TTC549 (cell line): ENCODE measurements around the gene OR4F6.

Source experiments
- FAIRE-seq: peaks from 2 replicates; lab custom pipeline; 2012; peaks lifted over from hg19 to GRCh38; lab: Jason Lieb, UNC

OR4F6 gene

DNA sequence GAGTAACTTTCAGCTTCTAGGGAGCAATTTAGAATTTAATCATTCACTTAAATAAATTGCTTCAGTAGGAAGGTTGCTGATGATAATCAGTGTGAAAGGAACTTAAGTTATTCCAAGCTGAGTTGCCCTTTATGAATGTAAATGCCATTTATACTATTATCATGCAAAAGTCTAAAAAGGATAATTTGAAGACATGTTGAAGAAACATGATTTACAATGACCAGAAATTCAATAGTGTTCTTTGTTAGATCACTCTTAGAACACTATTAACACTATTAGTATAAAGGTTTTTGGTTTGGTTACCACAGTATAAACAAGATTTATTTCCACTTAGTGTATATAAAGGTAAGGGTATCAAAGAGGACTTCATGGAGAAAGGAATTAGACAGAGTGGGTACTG lies 1.6 kb downstream of the OR4F6 start:
- no peak for FAIRE-seq

DNA sequence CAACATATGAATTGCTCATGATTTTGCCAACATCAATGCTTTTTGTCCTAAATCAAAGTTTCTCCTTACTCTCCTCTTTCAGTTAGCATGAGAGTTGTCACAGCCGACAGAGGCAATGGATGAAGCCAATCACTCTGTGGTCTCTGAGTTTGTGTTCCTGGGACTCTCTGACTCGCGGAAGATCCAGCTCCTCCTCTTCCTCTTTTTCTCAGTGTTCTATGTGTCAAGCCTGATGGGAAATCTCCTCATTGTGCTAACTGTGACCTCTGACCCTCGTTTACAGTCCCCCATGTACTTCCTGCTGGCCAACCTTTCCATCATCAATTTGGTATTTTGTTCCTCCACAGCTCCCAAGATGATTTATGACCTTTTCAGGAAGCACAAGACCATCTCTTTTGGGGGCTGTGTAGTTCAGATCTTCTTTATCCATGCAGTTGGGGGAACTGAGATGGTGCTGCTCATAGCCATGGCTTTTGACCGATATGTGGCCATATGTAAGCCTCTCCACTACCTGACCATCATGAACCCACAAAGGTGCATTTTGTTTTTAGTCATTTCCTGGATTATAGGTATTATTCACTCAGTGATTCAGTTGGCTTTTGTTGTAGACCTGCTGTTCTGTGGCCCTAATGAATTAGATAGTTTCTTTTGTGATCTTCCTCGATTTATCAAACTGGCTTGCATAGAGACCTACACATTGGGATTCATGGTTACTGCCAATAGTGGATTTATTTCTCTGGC lies 2.5 kb downstream of the OR4F6 start:
- FAIRE-seq = no peak

DNA sequence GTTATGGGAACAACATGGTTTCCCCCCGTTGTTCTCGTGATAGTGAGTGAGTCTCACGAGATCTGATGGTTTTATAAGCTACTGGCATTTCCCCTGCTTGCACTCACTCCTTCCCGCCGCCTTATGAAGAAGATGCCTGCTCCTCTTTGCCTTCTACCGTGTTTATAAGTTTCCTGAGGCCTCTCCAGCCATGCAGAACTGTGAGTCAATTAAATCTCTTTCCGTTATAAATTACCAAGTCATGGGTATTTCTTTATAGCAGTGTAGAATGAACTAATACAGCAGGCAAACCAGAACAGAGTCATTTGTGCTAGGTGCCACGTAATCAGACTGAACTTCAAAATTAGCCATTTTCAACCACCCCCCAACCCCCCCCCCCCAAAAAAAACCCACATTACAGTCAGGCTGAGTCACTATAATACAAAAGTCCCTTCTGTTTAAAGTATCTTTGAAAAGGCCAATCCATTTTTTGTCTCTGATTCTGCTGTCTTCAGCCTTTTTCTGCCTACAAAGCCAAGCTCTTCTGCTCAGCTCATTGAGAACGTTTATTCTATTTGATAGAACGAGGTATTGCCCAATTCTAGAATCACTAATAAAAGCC lies 4.1 kb downstream of the OR4F6 start:
- FAIRE-seq = no peak

DNA sequence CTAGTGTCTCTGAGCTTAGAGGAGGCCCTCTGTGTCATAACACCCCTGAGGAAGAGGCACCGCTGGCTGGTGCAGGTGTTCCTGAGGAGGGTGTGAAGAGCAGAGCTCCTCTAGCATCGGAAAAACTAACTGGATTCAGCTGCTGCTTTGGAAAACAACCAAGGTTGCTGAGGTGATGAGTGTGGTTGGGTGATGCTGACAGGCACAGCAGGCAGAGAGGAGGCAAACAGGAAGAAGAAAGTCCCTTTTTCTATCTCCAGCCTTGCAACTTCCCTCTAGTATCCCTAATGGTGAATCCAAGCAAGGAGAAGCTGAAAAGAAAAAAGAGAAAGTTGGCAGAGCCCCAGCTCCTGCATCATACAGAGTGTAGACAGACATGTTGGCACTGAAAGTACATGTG lies 4.9 kb downstream of the OR4F6 start:
- FAIRE-seq = no peak

DNA sequence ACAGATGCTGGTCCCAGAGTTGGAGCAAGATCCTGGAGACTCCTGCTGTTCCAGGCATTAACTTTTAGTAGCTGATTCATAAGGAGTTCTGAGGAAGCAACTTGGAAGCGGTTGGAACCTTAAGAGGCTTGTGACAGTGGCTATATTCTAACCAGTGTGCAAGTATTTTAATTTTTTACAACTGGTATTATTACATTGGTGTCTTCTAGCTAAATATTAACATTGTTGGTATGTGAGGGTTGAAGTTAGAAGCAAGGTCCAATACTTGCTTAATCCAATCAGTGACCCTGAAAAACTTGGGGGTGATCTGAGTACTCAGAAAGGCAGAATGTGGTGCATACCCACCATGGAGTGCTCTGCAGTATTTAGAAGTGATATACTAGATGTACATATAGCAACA lies 7.1 kb downstream of the OR4F6 start:
- no peak for FAIRE-seq

DNA sequence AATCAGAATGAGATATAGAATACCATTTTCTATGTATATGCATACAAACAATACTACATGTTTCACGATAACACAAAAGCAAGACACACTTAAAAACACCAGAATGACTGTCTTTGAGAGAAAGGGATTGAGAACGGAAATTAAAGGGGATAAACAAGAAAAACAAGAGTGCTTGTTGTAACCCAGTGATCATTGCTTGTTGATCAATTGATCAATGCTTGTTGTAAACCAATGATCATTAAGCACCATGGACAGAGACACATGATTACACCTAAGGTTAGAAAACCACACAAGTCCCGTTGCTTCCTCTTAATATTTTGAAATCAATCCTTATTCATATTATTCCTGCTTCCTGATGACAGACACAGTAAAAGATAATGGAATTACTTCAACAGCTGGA lies 7.6 kb downstream of the OR4F6 start:
- FAIRE-seq = no peak

DNA sequence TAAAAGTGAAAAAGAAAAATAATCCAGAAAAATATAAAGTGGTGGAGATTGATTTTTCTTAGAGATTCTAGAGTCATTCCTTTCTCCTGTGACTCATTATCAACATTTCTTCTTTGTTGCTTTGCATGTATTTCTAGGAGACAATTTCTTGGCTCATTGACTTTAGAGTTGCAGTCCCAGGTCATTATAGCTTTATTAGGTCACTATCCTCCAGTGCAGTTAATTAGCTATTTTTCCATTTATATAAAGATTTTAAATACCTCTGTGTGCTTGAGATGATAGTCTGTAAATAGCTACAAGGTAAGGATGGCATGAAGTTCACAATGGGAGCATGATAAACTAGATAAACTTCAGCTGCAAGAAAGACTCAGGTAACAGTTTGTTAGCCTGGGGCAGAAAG lies 8.6 kb downstream of the OR4F6 start, which contains the start of gene OR4F15:
TSS of gene OR4F15 (plus strand) at position 301 of the 400 bp plus-strand sequence. CDS start 5,985 bp downstream, outside the sequence.
- FAIRE-seq = no peak

DNA sequence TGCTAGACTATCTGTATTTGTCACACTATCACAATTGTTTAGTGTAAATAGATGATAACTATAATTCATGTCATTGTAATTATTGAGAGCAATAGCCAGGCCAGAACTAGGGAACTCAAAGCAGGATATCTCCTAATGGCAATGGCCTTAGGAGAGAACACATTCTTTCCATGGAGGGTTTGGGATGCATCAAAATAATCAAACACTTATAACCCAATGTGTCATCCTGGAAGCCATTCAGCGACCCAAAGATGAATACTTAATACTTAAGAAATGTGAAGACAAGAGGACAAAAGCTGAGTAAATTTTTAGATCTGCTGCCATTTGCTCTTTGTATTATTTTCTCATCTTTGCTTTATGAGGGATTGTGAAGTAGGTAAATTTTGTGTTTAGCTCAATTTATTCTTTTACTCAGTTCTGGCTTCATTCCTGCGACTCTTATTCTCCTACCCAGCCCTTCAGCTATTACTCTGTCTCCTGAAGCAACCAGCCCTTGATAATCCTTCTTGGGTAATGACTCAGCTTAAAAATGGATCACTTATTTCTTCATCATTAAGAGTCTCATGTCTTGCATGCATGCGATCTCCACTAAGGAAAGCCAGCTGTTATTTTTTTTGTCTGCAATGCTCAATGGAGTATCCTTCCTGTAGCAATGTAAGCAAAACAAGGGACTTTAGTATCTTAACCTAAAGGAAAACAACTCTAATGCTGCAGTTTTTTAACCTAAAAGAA lies 10.7 kb downstream of the OR4F6 start:
- FAIRE-seq = no peak

DNA sequence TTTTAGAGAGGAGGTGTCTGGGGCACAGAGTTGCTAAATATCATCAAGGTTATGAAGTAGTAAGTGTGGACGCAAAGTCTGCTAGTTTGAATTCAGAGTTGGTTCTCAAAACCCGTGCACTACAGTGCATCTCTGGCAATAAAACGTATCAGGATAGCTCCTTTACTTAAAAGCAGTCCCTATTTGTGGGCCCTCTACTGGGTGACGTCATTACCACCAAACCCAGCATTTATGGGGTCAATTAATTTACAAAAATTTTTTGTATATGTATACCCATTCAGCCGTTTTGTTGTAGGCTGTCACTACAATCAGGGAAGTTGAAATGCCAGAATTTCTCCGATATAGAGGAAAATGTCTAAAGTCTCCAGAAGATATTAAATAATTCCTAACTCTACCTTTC lies 17.5 kb downstream of the OR4F6 start:
- FAIRE-seq = no peak

DNA sequence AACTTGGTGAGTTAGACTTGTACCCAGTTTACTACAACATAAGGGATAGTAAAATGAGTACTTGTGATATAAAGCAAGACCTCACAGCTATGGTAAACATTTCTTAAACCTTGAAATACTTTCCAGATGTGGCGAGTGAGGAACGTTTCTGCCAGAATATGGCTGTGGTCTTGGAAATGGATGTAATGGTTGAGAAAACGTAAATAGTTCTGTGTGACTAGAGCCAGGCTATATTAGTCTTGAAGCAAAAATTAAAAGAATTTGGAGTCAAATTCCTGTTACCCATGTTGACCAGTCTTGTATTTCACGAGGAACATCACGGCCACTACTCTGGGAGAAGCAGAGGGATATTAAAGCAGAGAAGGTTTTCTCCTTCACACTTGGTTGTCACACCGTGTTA lies 23.9 kb downstream of the OR4F6 start:
- no peak for FAIRE-seq

DNA sequence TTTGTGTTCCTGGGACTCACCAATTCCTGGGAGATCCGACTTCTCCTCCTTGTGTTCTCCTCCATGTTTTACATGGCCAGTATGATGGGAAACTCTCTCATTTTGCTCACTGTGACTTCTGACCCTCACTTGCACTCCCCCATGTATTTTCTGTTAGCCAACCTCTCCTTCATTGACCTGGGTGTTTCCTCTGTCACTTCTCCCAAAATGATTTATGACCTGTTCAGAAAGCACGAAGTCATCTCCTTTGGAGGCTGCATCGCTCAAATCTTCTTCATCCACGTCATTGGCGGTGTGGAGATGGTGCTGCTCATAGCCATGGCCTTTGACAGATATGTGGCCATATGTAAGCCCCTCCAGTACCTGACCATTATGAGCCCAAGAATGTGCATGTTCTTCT lies 25.5 kb downstream of the OR4F6 start:
- FAIRE-seq = no peak

DNA sequence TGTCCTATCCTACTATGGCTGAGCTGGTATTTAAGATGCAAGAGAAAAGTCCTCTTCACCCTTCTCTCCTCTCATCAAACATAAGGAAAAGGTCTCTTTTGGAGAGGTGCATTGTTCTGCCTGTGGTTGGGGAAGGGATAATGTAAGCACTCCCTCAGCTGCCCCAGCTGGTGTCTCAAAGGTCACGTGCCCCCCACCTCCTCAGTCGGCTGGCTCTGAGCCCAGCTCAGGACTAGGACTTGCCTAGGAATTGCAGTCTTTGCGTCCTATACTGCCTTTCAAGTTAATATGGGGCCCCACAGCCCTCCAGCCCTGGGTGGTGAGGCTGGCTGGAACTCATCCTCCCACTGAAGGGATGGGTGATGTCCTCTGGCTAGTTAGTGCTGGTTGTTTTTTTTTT lies 38.3 kb downstream of the OR4F6 start:
- no peak for FAIRE-seq

DNA sequence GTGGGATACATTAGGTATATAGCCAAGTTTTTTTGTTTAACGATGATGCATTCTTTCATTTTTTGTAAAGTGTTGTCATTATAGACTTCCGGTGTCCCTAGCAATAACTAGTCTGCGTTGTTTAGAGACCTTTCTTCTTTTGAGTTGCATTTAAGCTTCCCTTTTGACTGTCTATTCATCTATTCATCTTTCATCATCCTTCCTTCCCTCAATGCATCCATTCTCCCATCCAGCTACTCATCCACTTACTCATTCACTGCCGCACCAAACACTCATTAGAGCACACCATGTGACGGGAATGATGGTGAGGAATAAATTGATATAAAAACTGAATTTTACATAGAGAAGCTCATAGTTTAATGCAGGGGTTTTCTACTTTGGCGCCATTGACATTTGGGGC lies 41.6 kb downstream of the OR4F6 start:
- no peak for FAIRE-seq

DNA sequence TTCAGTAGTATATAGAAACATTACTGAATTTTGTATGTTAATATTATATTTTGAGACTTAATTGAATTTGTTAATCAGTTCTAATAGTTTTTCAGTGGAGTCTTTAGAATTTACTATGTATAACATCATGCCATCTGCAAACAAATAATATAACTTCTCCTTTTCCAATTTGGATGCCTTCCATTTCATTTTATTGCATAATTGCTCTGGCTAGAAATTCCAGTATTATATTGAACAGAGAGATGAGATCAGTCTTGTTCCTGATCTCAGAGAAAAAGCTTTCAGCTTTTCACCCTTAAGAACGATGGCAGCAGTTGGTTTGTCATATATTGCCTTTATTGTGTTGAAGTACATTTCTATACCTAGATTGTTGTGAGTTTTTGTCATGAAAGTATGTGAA lies 49.0 kb downstream of the OR4F6 start:
- FAIRE-seq = no peak
